Cardiac fibroblast (primary cell): Measurements from ENCODE around the gene SELENOF.
A peak's percentile ranks its signal among the peaks of the same experiment; 100 is the strongest.

ENCODE experiments used
- DNase-seq, 2 donors: peaks; one replicate each; pipeline versions ENCODE4 v3.0.0 to v3.0.0-alpha.2; 2010; ENCODE audit warnings: low read depth in 2 of 2
- H3K4me3 ChIP-seq, 2 donors: replicated peaks in 1 of 2; 1 replicate in 1 of 2; 2 replicates in 1 of 2; pipeline ENCODE4 v1.5.1; 2011; ENCODE audit warnings: low read depth in 2 of 2, low read length in 2 of 2, mild to moderate bottlenecking in 2 of 2, moderate library complexity in 1 of 2
- CTCF ChIP-seq: IDR thresholded peaks from one replicate; pipeline ENCODE4 v1.5.1; 2011; ENCODE audit warnings: low read depth, mild to moderate bottlenecking, low read length, inconsistent platforms

Gene SELENOF

GRCh38 chr1:86924324-86924960 lies 10.5 kb upstream of the SELENOF start:
- H3K4me3 ChIP-seq = no peak overlapping the region
- no peak for TF ChIP-seq CTCF
- DNase-seq = no peak

GRCh38 chr1:86922445-86922844 lies 8.5 kb upstream of the SELENOF start:
- TF ChIP-seq CTCF = no peak
- no peak overlapping the region for H3K4me3 ChIP-seq
- DNase-seq = no peak

GRCh38 chr1:86916752-86917151 lies 2.8 kb upstream of the SELENOF start:
- DNase-seq = no peak
- no peak overlapping the region for H3K4me3 ChIP-seq
- no peak for TF ChIP-seq CTCF

GRCh38 chr1:86915737-86916235 lies 1.9 kb upstream of the SELENOF start:
- peak overlapping the region; percentile 81 to 90 for H3K4me3 ChIP-seq
- DNase-seq = no peak
- TF ChIP-seq CTCF = no peak

GRCh38 chr1:86914998-86915736 lies 1.2 kb upstream of the SELENOF start:
- H3K4me3 ChIP-seq = peak overlapping the region; percentile 81 to 90
- no peak for TF ChIP-seq CTCF
- DNase-seq = peak; percentile 61 to 64

GRCh38 chr1:86914601-86914997 lies 673 bp upstream of the SELENOF start, which contains the start of gene HS2ST1:
HS2ST1 (plus strand) TSS chr1:86914635.
- peak within 1 kb of the TSS; percentile 93 to 94 for H3K4me3 ChIP-seq
- DNase-seq = no peak
- no peak for TF ChIP-seq CTCF
